GM18505 (cell line): Measurements from ENCODE around the gene PDZK1IP1.

ENCODE experiments used
- ATAC-seq: cut with Tn5 transposase; IDR thresholded peaks from one replicate; pipeline ENCODE4 v1.9.1; 2021; ENCODE audit not compliant: unreplicated experiment
- POLR2A ChIP-seq: IDR thresholded peaks from 4 replicates; pipeline ENCODE4 v1.6.1; 2011; ENCODE audit warnings: borderline replicate concordance; ENCODE audit not compliant: insufficient read depth, insufficient read length; ENCODE audit errors: extremely low read depth

PDZK1IP1 gene

GRCh38 chr1:47137925-47138615 lies 51.8 kb downstream of the PDZK1IP1 start:
- no peak for TF ChIP-seq POLR2A
- no peak for ATAC-seq

- no peak for ATAC-seq
- TF ChIP-seq POLR2A, result no peak
Observed at GRCh38 chr1:47137198-47137597, 52.6 kb downstream of the PDZK1IP1 start, which contains the start of gene CYP4A22. Gene CYP4A22 (plus strand): TSS chr1:47137441. CDS start chr1:47137486, 45 bp downstream.
